GM12878 (cell line): ENCODE measurements around the gene TNFAIP1. TPM values are rescaled to one million over a fixed set of nuclear protein-coding genes. Genes with fewer than 3 reads are reported as not detected.
A peak's percentile ranks its signal among the peaks of the same experiment; 100 is the strongest.

Experiments
- ATAC-seq: fragments of 200-7000 bp; cut with Tn5 transposase; 3 replicates; pipeline ENCODE4 v1.9.1; 2020; ENCODE audit warnings: mild to moderate bottlenecking, moderate library complexity
- BruUV-seq: library from RNA; stranded (reverse); fragments of 400-500 nt; replicated peaks from 2 replicates; lab custom pipeline; 2021; lab: Mats Ljungman, UMichigan
- CTCF ChIA-PET: fragments of 300-600 bp; sonication (Branson Sonifier 250); formaldehyde crosslinking; extraction: SDS; loops from one replicate; lab custom pipeline; 2021; ENCODE audit warnings: inconsistent platforms; lab: Yijun Ruan, JAX
- POLR2A ChIA-PET: fragments of 350-600 bp; formaldehyde crosslinking; extraction: SDS; loops from one replicate; lab custom pipeline; 2021; ENCODE audit warnings: inconsistent platforms; lab: Charles Lee
- RAD21 ChIA-PET: fragments of 300-600 bp; sonication (Branson Sonifier 250); formaldehyde crosslinking; loops from one replicate; lab custom pipeline; 2023; ENCODE audit warnings: antibody characterized with exemption; ENCODE audit not compliant: unreplicated experiment; lab: Charles Lee
- SMC1A ChIA-PET: fragments of 300-600 bp; sonication (Branson Sonifier 250); formaldehyde crosslinking; loops from one replicate; lab custom pipeline; 2023; ENCODE audit not compliant: unreplicated experiment, uncharacterized antibody; lab: Charles Lee
- DNase-seq: peaks from one replicate; pipeline ENCODE4 v3.0.0-alpha.2; 2011; ENCODE audit warnings: low read depth, low spot score
- FAIRE-seq: peaks from 3 replicates; lab custom pipeline; 2011; peaks lifted over from hg19 to GRCh38; lab: Jason Lieb, UNC
- H2AFZ ChIP-seq: 2 replicates; pipeline ENCODE4 v1.6.0; 2011; ENCODE audit warnings: low read depth, low read length, control low read depth; ENCODE audit not compliant: control insufficient read depth
- H3K27ac ChIP-seq: 2 replicates; pipeline ENCODE4 v1.5.1; 2011; ENCODE audit warnings: control low read depth; ENCODE audit not compliant: control insufficient read depth, insufficient read depth
- H3K27me3 ChIP-seq, 2 experiments: replicated peaks in 1 of 2; 2 replicates each; pipeline versions ENCODE4 v1.6.0 to v1.6.1; 2011; ENCODE audit warnings: low read length in 1 of 2; ENCODE audit not compliant: control insufficient read depth in 2 of 2, insufficient read depth in 2 of 2
- H3K36me3 ChIP-seq, 2 experiments: 2 replicates each; pipeline ENCODE4 v1.5.1; 2011; ENCODE audit warnings: low read length in 1 of 2; ENCODE audit not compliant: control insufficient read depth in 2 of 2, insufficient read depth in 2 of 2
- H3K4me1 ChIP-seq: 2 replicates; pipeline ENCODE4 v1.6.1; 2011; ENCODE audit warnings: mild to moderate bottlenecking, low read length, moderate library complexity, mixed read lengths; ENCODE audit not compliant: control insufficient read depth, insufficient read depth
- H3K4me2 ChIP-seq: 2 replicates; pipeline ENCODE4 v1.6.0; 2011; ENCODE audit warnings: control low read depth; ENCODE audit not compliant: control insufficient read depth, insufficient read depth
- H3K4me3 ChIP-seq: fragments of 200-600 bp; sonication (generic); 2 replicates; pipeline ENCODE4 v1.5.1; 2016
- H3K79me2 ChIP-seq: 2 replicates; pipeline ENCODE4 v1.6.0; 2011; ENCODE audit warnings: low read length; ENCODE audit not compliant: control insufficient read depth, insufficient read depth
- H3K9ac ChIP-seq: 2 replicates; pipeline ENCODE4 v1.8.0; 2011; ENCODE audit warnings: low read length, control low read depth, mixed read lengths; ENCODE audit not compliant: control insufficient read depth, insufficient read depth
- H3K9me3 ChIP-seq: replicated peaks from 3 replicates; pipeline ENCODE4 v1.5.1; 2011; ENCODE audit warnings: mild to moderate bottlenecking, low read length; ENCODE audit not compliant: control insufficient read depth, insufficient read depth
- H4K20me1 ChIP-seq: 2 replicates; pipeline ENCODE4 v1.6.0; 2011; ENCODE audit not compliant: control insufficient read depth, insufficient read depth
- ESRRA ChIP-seq: IDR thresholded peaks from 2 replicates; pipeline ENCODE4 v1.6.1; 2012; ENCODE audit warnings: mild to moderate bottlenecking, low read length, improper control_type of control experiment
- HSF1 ChIP-seq: fragments of 150-350 bp; IDR thresholded peaks from 2 replicates; pipeline ENCODE4 v1.6.1; 2014; ENCODE audit warnings: mild to moderate bottlenecking, low read depth, low read length
- MXI1 ChIP-seq: fragments of 150-350 bp; IDR thresholded peaks from 2 replicates; pipeline ENCODE4 v1.6.1; 2011; ENCODE audit warnings: low read depth, mild to moderate bottlenecking, inconsistent platforms, low read length, improper control_type of control experiment
- MYC ChIP-seq: IDR thresholded peaks from 2 replicates; pipeline ENCODE4 v1.6.1; 2011; ENCODE audit warnings: mild to moderate bottlenecking, low read length, moderate library complexity, inconsistent platforms; ENCODE audit not compliant: insufficient read depth, insufficient replicate concordance, insufficient read length, severe bottlenecking
- POLR2A ChIP-seq: IDR thresholded peaks from 2 replicates; pipeline ENCODE4 v1.6.1; 2011; ENCODE audit warnings: low read depth, mild to moderate bottlenecking, low read length
- RELA ChIP-seq: fragments of 450-650 bp; IDR thresholded peaks from 2 replicates; pipeline ENCODE4 v1.8.0; 2014; ENCODE audit warnings: borderline replicate concordance; ENCODE audit not compliant: partially characterized antibody
- RFX5 ChIP-seq: IDR thresholded peaks from 2 replicates; pipeline ENCODE4 v1.6.1; 2011; ENCODE audit warnings: low read depth, low read length, improper control_type of control experiment
- SMARCA5 ChIP-seq: fragments of 450-650 bp; IDR thresholded peaks from 2 replicates; pipeline ENCODE4 v1.6.1; 2017; ENCODE audit warnings: mild to moderate bottlenecking
- SREBF1 ChIP-seq: IDR thresholded peaks from 2 replicates; pipeline ENCODE4 v1.6.1; 2012; ENCODE audit warnings: mild to moderate bottlenecking, low read length
- STAT3 ChIP-seq: IDR thresholded peaks from 2 replicates; pipeline ENCODE4 v1.6.1; 2011; ENCODE audit warnings: low read depth, low read length, improper control_type of control experiment
- ZBED1 ChIP-seq: IDR thresholded peaks from 2 replicates; pipeline ENCODE4 v1.6.1; 2016; ENCODE audit warnings: borderline replicate concordance
- WGBS: methylation state at CpG from one replicate; pipeline ENCODE4 v1.1.6; 2016; ENCODE audit warnings: low lambda C conversion rate; ENCODE audit not compliant: insufficient replicate concordance, insufficient coverage; ENCODE audit errors: missing lambda C conversion rate; 5-methylcytosine and 5-hydroxymethylcytosine counted together
- in situ Hi-C: fragments of 300-500 bp; cut with MboI; formaldehyde crosslinking; loops from 9 replicates; pipeline ENCODE4 v1.14.3; 2018; ENCODE audit warnings: mixed read lengths
- intact Hi-C: fragments of 100-400 bp; cut with micrococcal nuclease; formaldehyde crosslinking; loops from one replicate; pipeline ENCODE4 v1.14.2; 2022; ENCODE audit not compliant: unreplicated experiment
- polyA plus RNA-seq, 11 experiments: library from polyadenylated mRNA; depleted of rRNA in 4 of 11; unstranded in 6 of 11; stranded (reverse) in 5 of 11; fragments of >200 nt; fragmentation: Nextera tagmentation in 4 of 11; fragmentation: Illumina TruSeq in 1 of 11; extraction: Ambion mirVana in 4 of 11; extraction: Trizol in 1 of 11; gene quantifications; 1 replicate in 1 of 11; 2 replicates in 10 of 11; pipeline versions ENCODE4 v1.2.1 to v1.2.3, GENCODE V29; 2011 to 2016; ENCODE audit warnings: inconsistent platforms in 2 of 11, missing spikeins in 2 of 11, low read depth in 1 of 11
- total RNA-seq, 4 experiments: library from RNA; depleted of rRNA in 3 of 4; stranded (reverse); fragments of >200 nt in 3 of 4; fragmentation: Illumina TruSeq in 1 of 4; extraction: Trizol in 1 of 4; gene quantifications; 2 replicates each; pipeline versions ENCODE4 v1.2.1 to v1.2.3, GENCODE V29; 2013 to 2021

The TNFAIP1 gene
- total and polyA plus RNA-seq, 10 of the 15 experiments (the other 5 are each of a cell fraction or from before 2014, with no cell fraction given) = 1.8 to 16.9 (median 11.7) TPM

- TF ChIP-seq HSF1 (no peak), ESRRA (no peak), STAT3 (no peak), RELA (no peak), ZBED1 (no peak), POLR2A (no peak)
- TF ChIP-seq, all 136 proteins: peak for 0
Measured at GRCh38 chr17:28333083-28333746, 2.3 kb upstream of the TNFAIP1 start (continued).

- no peak for FAIRE-seq
- Histone ChIP-seq H4K20me1 (no peaks in the 10 kb centered on the region; the same call in 1 of the 2 replicates), H3K9me3 (no peaks in the 10 kb centered on the region), H3K4me1 (peaks cover 3% of the 10 kb centered on the region), H3K79me2 (peaks cover 19% of the 10 kb centered on the region), H3K9ac (no peak overlapping the region), H3K36me3 (peaks cover under 1 to 2% of the 10 kb centered on the region in 2 experiments; a peak in 3 of 4 replicates), H3K27ac (no peak overlapping the region), H3K4me2 (peak overlapping the region; percentile 86), H3K4me3 (peak overlapping the region; percentile 88), H2AFZ (no peak overlapping the region), H3K27me3 (no peaks in the 10 kb centered on the region)
- ChIA-PET CTCF (interaction anchor here (0.6 to 3.6 kb wide), 5 partner anchors 8 to 102 kb away, joined by 3 to 29 read pairs (median 5); partner anchors contain the start of gene TMEM97), POLR2A (interaction anchor here (0.6 to 3.2 kb wide), 3 partner anchors 12 to 38 kb away, joined by 3 to 13 read pairs (median 5); partner anchors contain the start of gene TMEM97), RAD21 (interaction anchor here (2.7 to 3.9 kb wide), 2 partner anchors 14 to 23 kb away, joined by 19 to 31 read pairs; partner anchors contain the start of genes POLDIP2 and TMEM97), SMC1A (interaction anchor here (2.7 to 3.6 kb wide), 2 partner anchors 16 to 22 kb away, joined by 12 to 27 read pairs; partner anchors contain the start of gene POLDIP2)
- in situ Hi-C loops = loop anchor here (10.0 kb wide), 1 partner anchor 621 kb away; the partner anchor contains the start of gene PHF12
- WGBS = 30% methylated on average over 6 of the region's 6 CpGs
- ATAC-seq = no peak
- BruUV-seq = no TSS peak
- TF ChIP-seq SMARCA5 = no peak
- TF ChIP-seq MXI1 = no peak
- TF ChIP-seq MYC = no peak
- no peak for TF ChIP-seq ESRRA
- no peak for TF ChIP-seq RFX5
- TF ChIP-seq SREBF1 = no peak
- DNase-seq = no peak
- intact Hi-C loops = no loop called here
Measured at GRCh38 chr17:28334171-28334570, 1.4 kb upstream of the TNFAIP1 start.
